HepG2 (cell line): ENCODE results near the gene TSTD2.

Experiments
- ESRRA ChIP-seq: sonication (generic); formaldehyde crosslinking; IDR thresholded peaks from 2 replicates; pipeline ENCODE4 v1.5.1; 2020; ENCODE audit warnings: mild to moderate bottlenecking, low read depth, missing genetic modification reagents
- TF ChIP-seq, protein P1 (sequence below): sonication (generic); formaldehyde crosslinking; IDR thresholded peaks from 2 replicates; pipeline ENCODE4 v1.5.0; 2020; ENCODE audit warnings: mild to moderate bottlenecking, missing genetic modification reagents, moderate library complexity

DNA sequence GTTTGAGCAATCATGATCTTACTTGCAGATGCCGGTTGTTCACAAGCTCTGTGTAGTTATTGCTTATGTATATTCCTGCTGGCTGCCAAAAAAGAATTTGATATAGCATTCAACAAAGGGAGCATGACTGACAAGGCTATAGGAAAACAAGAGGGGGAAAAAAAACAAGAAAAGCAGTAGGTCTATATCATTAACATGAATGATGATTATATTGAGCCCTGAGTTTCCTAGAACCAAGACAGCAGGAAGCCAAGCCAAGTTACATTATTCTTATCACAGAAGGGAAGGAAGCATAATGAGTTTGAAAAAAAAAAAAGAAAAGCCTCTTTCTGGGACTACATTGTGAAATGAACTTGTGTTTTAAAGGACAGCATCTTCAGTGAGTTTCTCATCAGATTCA, 41.0 kb downstream of the TSTD2 start:
- TF ChIP-seq, protein P1, sequence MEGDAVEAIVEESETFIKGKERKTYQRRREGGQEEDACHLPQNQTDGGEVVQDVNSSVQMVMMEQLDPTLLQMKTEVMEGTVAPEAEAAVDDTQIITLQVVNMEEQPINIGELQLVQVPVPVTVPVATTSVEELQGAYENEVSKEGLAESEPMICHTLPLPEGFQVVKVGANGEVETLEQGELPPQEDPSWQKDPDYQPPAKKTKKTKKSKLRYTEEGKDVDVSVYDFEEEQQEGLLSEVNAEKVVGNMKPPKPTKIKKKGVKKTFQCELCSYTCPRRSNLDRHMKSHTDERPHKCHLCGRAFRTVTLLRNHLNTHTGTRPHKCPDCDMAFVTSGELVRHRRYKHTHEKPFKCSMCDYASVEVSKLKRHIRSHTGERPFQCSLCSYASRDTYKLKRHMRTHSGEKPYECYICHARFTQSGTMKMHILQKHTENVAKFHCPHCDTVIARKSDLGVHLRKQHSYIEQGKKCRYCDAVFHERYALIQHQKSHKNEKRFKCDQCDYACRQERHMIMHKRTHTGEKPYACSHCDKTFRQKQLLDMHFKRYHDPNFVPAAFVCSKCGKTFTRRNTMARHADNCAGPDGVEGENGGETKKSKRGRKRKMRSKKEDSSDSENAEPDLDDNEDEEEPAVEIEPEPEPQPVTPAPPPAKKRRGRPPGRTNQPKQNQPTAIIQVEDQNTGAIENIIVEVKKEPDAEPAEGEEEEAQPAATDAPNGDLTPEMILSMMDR (CRISPR knock-in tag), result no peak
- no peak for TF ChIP-seq ESRRA (CRISPR knock-in tag)
